Heart left ventricle (tissue), 16 donors: Measurements from ENCODE around the gene NTRK3. TPM values are rescaled to one million over a fixed set of nuclear protein-coding genes. Genes with fewer than 3 reads are reported as not detected.

Experiments used
- ATAC-seq, 4 donors: fragments of 200-7000 bp; cut with Tn5 transposase; one replicate each; pipeline ENCODE4 v1.9.1; 2020 to 2022; ENCODE audit warnings: moderate library complexity in 4 of 4, mild to moderate bottlenecking in 3 of 4, moderate number of reproducible peaks in 1 of 4
- DNase-seq, 5 donors: peaks; one replicate each; pipeline ENCODE4 v3.0.0-alpha.2; 2020
- H3K27ac ChIP-seq, 12 donors: fragments of 200-600 bp; sonication (generic) in 4 of 12; one replicate each; pipeline versions ENCODE4 v1.5.0 to v1.8.0; 2016 to 2022; ENCODE audit warnings: mild to moderate bottlenecking in 2 of 12
- H3K27me3 ChIP-seq, 9 donors: fragments of 200-600 bp; sonication (generic) in 2 of 9; one replicate each; pipeline versions ENCODE4 v1.5.1 to v1.8.0; 2016 to 2022; ENCODE audit warnings: mild to moderate bottlenecking in 3 of 9
- H3K36me3 ChIP-seq, 9 donors: fragments of 200-600 bp; sonication (generic) in 2 of 9; one replicate each; pipeline versions ENCODE4 v1.5.0 to v1.8.0; 2018 to 2022; ENCODE audit warnings: mild to moderate bottlenecking in 2 of 9
- H3K4me1 ChIP-seq, 12 donors: fragments of 200-600 bp; sonication (generic) in 4 of 12; one replicate each; pipeline versions ENCODE4 v1.5.0 to v1.8.0; 2016 to 2022; ENCODE audit warnings: mild to moderate bottlenecking in 3 of 12
- H3K4me3 ChIP-seq, 12 donors: fragments of 200-600 bp; sonication (generic) in 4 of 12; one replicate each; pipeline versions ENCODE4 v1.5.0 to v1.8.0; 2017 to 2022; ENCODE audit warnings: mild to moderate bottlenecking in 9 of 12, moderate library complexity in 4 of 12
- H3K9me3 ChIP-seq, 12 donors: fragments of 200-600 bp; sonication (generic) in 4 of 12; one replicate each; pipeline versions ENCODE4 v1.5.0 to v1.8.0; 2016 to 2022; ENCODE audit warnings: mild to moderate bottlenecking in 1 of 12
- CTCF ChIP-seq, 12 donors: fragments of 200-600 bp; sonication (generic) in 4 of 12; IDR thresholded peaks; one replicate each; pipeline versions ENCODE4 v1.5.0 to v1.8.0; 2018 to 2022; ENCODE audit warnings: antibody characterized with exemption in 12 of 12, mild to moderate bottlenecking in 5 of 12
- POLR2A ChIP-seq, 2 donors: fragments of 450-650 bp; IDR thresholded peaks; one replicate each; pipeline ENCODE4 v1.6.1; 2017; ENCODE audit warnings: antibody characterized with exemption in 2 of 2, mild to moderate bottlenecking in 2 of 2, moderate library complexity in 2 of 2
- WGBS, 4 donors: extraction: QIAGEN DNeasy Blood & Tissue Kit in 2 of 4; methylation state at CpG; one replicate each; pipeline versions ENCODE4 v1.1.5 to v1.1.7; 2013 to 2018; 5-methylcytosine and 5-hydroxymethylcytosine counted together
- intact Hi-C, 10 donors: fragments of 100-400 bp; cut with DNase I; formaldehyde crosslinking; loops; one replicate each; pipeline versions ENCODE4 v1.11.1 to v1.14.2; 2022
- polyA plus RNA-seq, 2 donors: library from polyadenylated mRNA; stranded (reverse); fragments of 200-250 nt; gene quantifications; one replicate each; pipeline ENCODE4 v1.2.3, GENCODE V29; 2013
- total RNA-seq, 9 donors: library from RNA; depleted of rRNA in 2 of 9; stranded (reverse); fragments of >200 nt in 2 of 9; fragmentation: NEBNext Ultra II Directional in 3 of 9; extraction: Animal tissue kit (Norgen Biotek cat#: 25700) in 3 of 9; gene quantifications; one replicate each; pipeline versions ENCODE4 v1.1.0 to v1.2.4, GENCODE V29; 2016 to 2023
- donor health status: ischemic (EF 13 %, LVEDD 7.1; RV severe dilation, severe dysfunction).
- donor health status: healthy with polysubstance abuse.
- donor health status: DM: no; HTN: yes; CAD: no.
- donor health status: DM: no; HTN: no; CAD: no.
- donor health status: ischemic (EF 25% LVEDD 6.9; RV normal size, moderate dysfunction).
- donor health status: ischemic (EF 25% LVEDD 5.7; RV mildly dilated, moderate dysfunction).
- donor health status: healthy.
- donor health status: DM: yes; HTN: yes; CAD: no.
- donor health status: ischemic (EF 35%, LVEDD 5.7; RV mildly dilated, moderate dysfunction).
- donor health status: nonischemic (EF 11% LVEDD 7.7; RV severe dilation, severe dysfunction).
- donor health status: DM: yes; HTN: yes; CAD: no.
- donor health status: PGD.
- donor health status: ischemic (EF 29% LVEDD 5.4; RV normal size, mild dysfunction).
- donor health status: nonischemic (EF 23%, LVEDD 6.1; RV moderate dilation, normal function).

The NTRK3 gene
- total and polyA plus RNA-seq, 11 donors = 0.53 to 6.8 (median 2.0) TPM

DNA sequence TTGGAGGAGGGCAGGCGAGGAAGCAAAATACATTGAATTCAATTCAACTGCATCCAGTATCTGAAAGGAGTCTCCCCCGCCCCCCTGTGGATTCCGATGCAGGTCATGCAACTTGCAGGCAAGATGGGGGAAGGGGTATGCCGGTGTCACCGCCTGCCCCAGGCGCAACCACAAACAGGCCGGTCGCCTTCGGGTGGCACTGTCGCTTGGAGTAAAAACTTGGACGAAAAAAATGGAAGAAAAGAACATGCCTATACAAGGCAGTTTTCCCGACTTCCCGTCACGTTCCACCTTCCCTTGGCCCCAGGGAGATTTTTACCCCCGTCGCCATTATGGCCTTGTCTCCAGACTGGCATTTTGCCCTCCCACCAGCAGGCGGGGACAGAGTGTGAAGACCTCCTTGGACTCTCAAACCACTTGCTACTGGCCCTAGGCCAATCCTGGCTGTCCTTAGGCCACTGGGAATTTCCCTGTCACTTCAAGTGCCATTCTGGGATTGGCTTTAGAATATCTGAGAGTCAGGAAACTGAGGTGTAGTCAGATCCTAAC lies 1.6 kb upstream of the NTRK3 start:
- peaks cover 2 to 59% (median 35%) of the 10 kb centered on the region in 9 donors for H3K27me3 ChIP-seq
- H3K9me3 ChIP-seq = no peaks in the 10 kb centered on the region
- peak in 8 of 12 donors; percentile 6 to 46 (median 32) for TF ChIP-seq CTCF (IDR thresholded peaks at IDR 0.05)
- TF ChIP-seq POLR2A (IDR thresholded peaks at IDR 0.05) = no peak
- peaks cover 0 to 35% (median 13%) of the 10 kb centered on the region in 12 donors for H3K4me1 ChIP-seq
- intact Hi-C loops = loop anchor here in 1 of 10 donors (5.0 kb wide), 1 partner anchor 194 kb away; no protein-coding TSS in a partner anchor
- H3K4me3 ChIP-seq = peak overlapping the region in 11 of 12 donors; percentile 39 to 63 (median 51)
- ATAC-seq (peak in 3 of 4 donors; percentile 29 to 43 (median 37)), DNase-seq (peak in 2 of 5 donors; percentile 52 to 66)
- H3K27ac ChIP-seq = peak overlapping the region in 1 of 12 donors; percentile 50
- H3K36me3 ChIP-seq = no peaks in the 10 kb centered on the region
- WGBS, 4 donors = 10 to 16% (median 12%) methylated on average over 17 of the region's 17 CpGs

- Histone ChIP-seq H3K27ac (peak overlapping the region in 2 of 12 donors; percentile 33 to 50), H3K9me3 (no peaks in the 10 kb centered on the region), H3K4me1 (peaks cover 0 to 35% (median 13%) of the 10 kb centered on the region in 12 donors), H3K36me3 (no peaks in the 10 kb centered on the region), H3K27me3 (peaks cover 2 to 62% (median 37%) of the 10 kb centered on the region in 9 donors), H3K4me3 (peak overlapping the region; percentile 38 to 63 (median 50))
- ATAC-seq = peak in 1 of 4 donors; percentile 4
- WGBS, 4 donors = 1 to 2% (median 1%) methylated on average over 22 to 49 of the region's 49 CpGs
- TF ChIP-seq CTCF (IDR thresholded peaks at IDR 0.05) (no peak), POLR2A (IDR thresholded peaks at IDR 0.05) (no peak)
- no peak for DNase-seq
- intact Hi-C loops = loop anchor here in 1 of 10 donors (5.0 kb wide), 1 partner anchor 195 kb away; no protein-coding TSS in a partner anchor
These were observed 963 bp upstream of the NTRK3 start for GRCh38 chr15:88257311-88258092.

GRCh38 chr15:88255484-88256278 lies 858 bp downstream of the NTRK3 start:
- WGBS, 4 donors = 0 to 1% (median 1%) methylated on average over 20 to 58 of the region's 58 CpGs
- Histone ChIP-seq H3K36me3 (no peaks in the 10 kb centered on the region), H3K4me1 (peaks cover 0 to 35% (median 13%) of the 10 kb centered on the region in 12 donors), H3K27me3 (peaks cover 4 to 68% (median 36%) of the 10 kb centered on the region in 9 donors), H3K4me3 (peak overlapping the region in 11 of 12 donors; percentile 38 to 63 (median 51)), H3K9me3 (no peaks in the 10 kb centered on the region), H3K27ac (peak overlapping the region in 1 of 12 donors; percentile 31)
- DNase-seq (peak in 2 of 5 donors; percentile 30 to 36), ATAC-seq (peak in 3 of 4 donors; percentile 25 to 66 (median 36))
- TF ChIP-seq POLR2A (IDR thresholded peaks at IDR 0.05) (no peak), CTCF (IDR thresholded peaks at IDR 0.05) (no peak)
- intact Hi-C loops = loop anchor here in 1 of 10 donors (5.0 kb wide), 1 partner anchor 197 kb away; no protein-coding TSS in a partner anchor
